Jurkat, Clone E6-1 (cell line): ENCODE measurements around the gene NOS1AP.

Source experiments
- DNase-seq: peaks from one replicate; pipeline ENCODE4 v3.0.0-alpha.2; 2011; ENCODE audit warnings: low read depth, low spot score
- H3K4me3 ChIP-seq: 2 replicates; pipeline ENCODE4 v1.5.1; 2011; ENCODE audit warnings: mild to moderate bottlenecking, low read length, control low read depth, moderate library complexity

The NOS1AP gene

GRCh38 chr1:162204129-162204822 lies 134.8 kb downstream of the NOS1AP start:
- DNase-seq = no peak
- H3K4me3 ChIP-seq = no peak overlapping the region

- H3K4me3 ChIP-seq = no peak overlapping the region
- no peak for DNase-seq
Observed at GRCh38 chr1:162204823-162205155, 135.3 kb downstream of the NOS1AP start.

- H3K4me3 ChIP-seq = no peak overlapping the region
- no peak for DNase-seq
Observed at GRCh38 chr1:162206300-162206699, 136.8 kb downstream of the NOS1AP start.

- H3K4me3 ChIP-seq = no peak overlapping the region
- no peak for DNase-seq
Observed at GRCh38 chr1:162206749-162207635, 137.5 kb downstream of the NOS1AP start.

- no peak for DNase-seq
- no peak overlapping the region for H3K4me3 ChIP-seq
Observed at GRCh38 chr1:162207862-162208261, 138.4 kb downstream of the NOS1AP start.

GRCh38 chr1:162210196-162210595 lies 140.7 kb downstream of the NOS1AP start:
- no peak overlapping the region for H3K4me3 ChIP-seq
- DNase-seq = no peak

- DNase-seq = no peak
- H3K4me3 ChIP-seq = no peak overlapping the region
Observed at GRCh38 chr1:162212713-162213112, 143.2 kb downstream of the NOS1AP start.

GRCh38 chr1:162213281-162213912 lies 143.9 kb downstream of the NOS1AP start:
- no peak overlapping the region for H3K4me3 ChIP-seq
- DNase-seq = no peak

GRCh38 chr1:162214202-162214601 lies 144.7 kb downstream of the NOS1AP start:
- DNase-seq = no peak
- no peak overlapping the region for H3K4me3 ChIP-seq

GRCh38 chr1:162215902-162216301 lies 146.4 kb downstream of the NOS1AP start:
- no peak for DNase-seq
- no peak overlapping the region for H3K4me3 ChIP-seq

- H3K4me3 ChIP-seq = no peak overlapping the region
- no peak for DNase-seq
Observed at GRCh38 chr1:162216604-162217003, 147.1 kb downstream of the NOS1AP start.

- no peak for DNase-seq
- H3K4me3 ChIP-seq = no peak overlapping the region
Observed at GRCh38 chr1:162217706-162218105, 148.2 kb downstream of the NOS1AP start.

- H3K4me3 ChIP-seq = no peak overlapping the region
Observed at GRCh38 chr1:162218546-162218945, 149.1 kb downstream of the NOS1AP start.

GRCh38 chr1:162218975-162219374 lies 149.5 kb downstream of the NOS1AP start:
- H3K4me3 ChIP-seq = no peak overlapping the region
- no peak for DNase-seq

More at GRCh38 chr1:162218546-162218945, 149.1 kb downstream of the NOS1AP start:
- no peak for DNase-seq

- no peak for DNase-seq
- no peak overlapping the region for H3K4me3 ChIP-seq
Observed at GRCh38 chr1:162219461-162219860, 150.0 kb downstream of the NOS1AP start.

GRCh38 chr1:162220009-162220539 lies 150.6 kb downstream of the NOS1AP start:
- no peak for DNase-seq
- no peak overlapping the region for H3K4me3 ChIP-seq

GRCh38 chr1:162222014-162222413 lies 152.5 kb downstream of the NOS1AP start:
- no peak for DNase-seq
- no peak overlapping the region for H3K4me3 ChIP-seq

- DNase-seq = no peak
- H3K4me3 ChIP-seq = no peak overlapping the region
Observed at GRCh38 chr1:162222730-162223129, 153.2 kb downstream of the NOS1AP start.

GRCh38 chr1:162223488-162223887 lies 154.0 kb downstream of the NOS1AP start:
- no peak for DNase-seq

GRCh38 chr1:162224267-162224666 lies 154.8 kb downstream of the NOS1AP start:
- DNase-seq = no peak
- H3K4me3 ChIP-seq = no peak overlapping the region

More at GRCh38 chr1:162223488-162223887, 154.0 kb downstream of the NOS1AP start:
- H3K4me3 ChIP-seq = no peak overlapping the region
